ENCODE data around the gene RENBP. TPM values are rescaled to one million over a fixed set of nuclear protein-coding genes. Genes with fewer than 3 reads are reported as not detected.

RENBP gene
- total RNA-seq, 6 experiments from 2014 or later = 2.2 to 9.1 (median 5.2) TPM

DNA sequence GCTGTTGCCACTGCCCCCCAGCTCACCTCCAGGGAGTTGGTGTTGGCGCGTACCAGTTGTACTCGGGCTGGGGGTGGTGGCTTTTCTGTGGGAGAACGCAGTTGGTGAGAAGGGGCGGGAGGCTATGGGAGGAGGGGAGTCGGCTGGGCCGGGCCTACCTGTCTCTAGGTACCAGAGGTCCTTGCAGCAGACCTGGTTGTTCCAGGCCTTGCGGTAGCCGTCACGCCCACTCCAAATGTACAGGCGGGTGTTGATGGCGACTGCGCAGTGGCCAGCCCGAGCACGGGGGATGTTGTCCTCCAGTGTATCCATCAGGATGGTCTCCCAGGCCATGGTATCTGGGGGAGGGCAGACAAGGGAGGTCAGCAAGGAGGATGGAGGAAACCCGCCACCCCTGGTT lies 15.6 kb upstream of the RENBP start:
- Histone ChIP-seq H3K36me3 (peaks cover 0 to 77% (median 29%) of the 10 kb centered on the region in 4 donors), H3K27ac (no peak overlapping the region), H3K4me1 (no peaks in the 10 kb centered on the region), H3K4me3 (no peak overlapping the region), H3K9me3 (no peaks in the 10 kb centered on the region), H3K27me3 (no peaks in the 10 kb centered on the region)
- intact Hi-C loops (cut with DNase I) = no loop called here
- DNase-seq (no peak), ATAC-seq (no peak)
- WGBS (ENCODE audit: insufficient coverage, low coverage, low lambda C conversion rate, missing lambda C conversion rate) = 73% methylated on average over 3 of the region's 16 CpGs
- TF ChIP-seq, protein P1, sequence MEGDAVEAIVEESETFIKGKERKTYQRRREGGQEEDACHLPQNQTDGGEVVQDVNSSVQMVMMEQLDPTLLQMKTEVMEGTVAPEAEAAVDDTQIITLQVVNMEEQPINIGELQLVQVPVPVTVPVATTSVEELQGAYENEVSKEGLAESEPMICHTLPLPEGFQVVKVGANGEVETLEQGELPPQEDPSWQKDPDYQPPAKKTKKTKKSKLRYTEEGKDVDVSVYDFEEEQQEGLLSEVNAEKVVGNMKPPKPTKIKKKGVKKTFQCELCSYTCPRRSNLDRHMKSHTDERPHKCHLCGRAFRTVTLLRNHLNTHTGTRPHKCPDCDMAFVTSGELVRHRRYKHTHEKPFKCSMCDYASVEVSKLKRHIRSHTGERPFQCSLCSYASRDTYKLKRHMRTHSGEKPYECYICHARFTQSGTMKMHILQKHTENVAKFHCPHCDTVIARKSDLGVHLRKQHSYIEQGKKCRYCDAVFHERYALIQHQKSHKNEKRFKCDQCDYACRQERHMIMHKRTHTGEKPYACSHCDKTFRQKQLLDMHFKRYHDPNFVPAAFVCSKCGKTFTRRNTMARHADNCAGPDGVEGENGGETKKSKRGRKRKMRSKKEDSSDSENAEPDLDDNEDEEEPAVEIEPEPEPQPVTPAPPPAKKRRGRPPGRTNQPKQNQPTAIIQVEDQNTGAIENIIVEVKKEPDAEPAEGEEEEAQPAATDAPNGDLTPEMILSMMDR (IDR thresholded peaks at IDR 0.05) = no peak
- TF ChIP-seq POLR2A (IDR thresholded peaks at IDR 0.05) = no peak

GRCh38 chrX:153959649-153960048 lies 15.2 kb upstream of the RENBP start:
- no peak for ATAC-seq
- intact Hi-C loops (cut with DNase I) = loop anchor here in 1 of 2 donors (10.0 kb wide), 1 partner anchor 995 kb away; no protein-coding TSS in a partner anchor
- 47% methylated on average over 3 of the region's 15 CpGs for WGBS (ENCODE audit: insufficient coverage, low coverage, low lambda C conversion rate, missing lambda C conversion rate)
- no peaks in the 10 kb centered on the region for H3K27me3 ChIP-seq
- no peak for TF ChIP-seq POLR2A (IDR thresholded peaks at IDR 0.05)
- TF ChIP-seq, protein P1 (IDR thresholded peaks at IDR 0.05) = no peak
- DNase-seq = no peak
- H3K9me3 ChIP-seq = no peaks in the 10 kb centered on the region
- H3K4me3 ChIP-seq = no peak overlapping the region
- H3K4me1 ChIP-seq = no peaks in the 10 kb centered on the region
- peaks cover 0 to 79% (median 29%) of the 10 kb centered on the region in 4 donors for H3K36me3 ChIP-seq
- no peak overlapping the region for H3K27ac ChIP-seq

- Histone ChIP-seq H3K27ac (no peak overlapping the region), H3K27me3 (no peaks in the 10 kb centered on the region), H3K9me3 (no peaks in the 10 kb centered on the region), H3K4me1 (no peaks in the 10 kb centered on the region), H3K36me3 (peaks cover 0 to 83% (median 27%) of the 10 kb centered on the region in 4 donors), H3K4me3 (no peak overlapping the region)
- DNase-seq = no peak
- no peak for ATAC-seq
- intact Hi-C loops (cut with DNase I) = loop anchor here in 1 of 2 donors (10.0 kb wide), 1 partner anchor 994 kb away; no protein-coding TSS in a partner anchor
- TF ChIP-seq, protein P1 (IDR thresholded peaks at IDR 0.05) = no peak
- TF ChIP-seq POLR2A (IDR thresholded peaks at IDR 0.05) = no peak
- WGBS (ENCODE audit: insufficient coverage, low coverage, low lambda C conversion rate, missing lambda C conversion rate) = 90% methylated on average over 2 of the region's 14 CpGs
Measured at GRCh38 chrX:153958605-153959004, 14.2 kb upstream of the RENBP start.

GRCh38 chrX:153957224-153957623 lies 12.8 kb upstream of the RENBP start:
- ATAC-seq (no peak), DNase-seq (no peak)
- 82% methylated on average over 3 of the region's 17 CpGs for whole genome bisulfite sequencing (ENCODE audit: insufficient coverage, low coverage, low lambda C conversion rate, missing lambda C conversion rate)

More at GRCh38 chrX:153957224-153957623, 12.8 kb upstream of the RENBP start:
- Histone ChIP-seq H3K27ac (no peak overlapping the region), H3K36me3 (peaks cover 0 to 81% (median 29%) of the 10 kb centered on the region in 4 donors), H3K27me3 (no peaks in the 10 kb centered on the region), H3K4me1 (no peaks in the 10 kb centered on the region), H3K4me3 (no peak overlapping the region), H3K9me3 (no peaks in the 10 kb centered on the region)
- intact Hi-C loops (cut with DNase I) = loop anchor here in 1 of 2 donors (10.0 kb wide), 1 partner anchor 992 kb away; no protein-coding TSS in a partner anchor
- TF ChIP-seq, protein P1 (IDR thresholded peaks at IDR 0.05) = no peak
- no peak for TF ChIP-seq POLR2A (IDR thresholded peaks at IDR 0.05)
